SH-SY5Y (cell line): Measurements from ENCODE around the gene CGN.

Experiments
- GATA2 ChIP-seq: IDR thresholded peaks from 2 replicates; pipeline ENCODE4 v1.6.1; 2011; ENCODE audit warnings: mild to moderate bottlenecking, low read depth, low read length
- GATA3 ChIP-seq: IDR thresholded peaks from 2 replicates; pipeline ENCODE4 v1.6.1; 2011; ENCODE audit warnings: low read depth, mild to moderate bottlenecking, low read length, moderate library complexity

The CGN gene

GRCh38 chr1:151574575-151575529, 63.7 kb downstream of the CGN start:
- TF ChIP-seq GATA2: no peak
- no peak for TF ChIP-seq GATA3

- TF ChIP-seq GATA2 (no peak), GATA3 (no peak)
Observed at GRCh38 chr1:151577173-151577572, 66.0 kb downstream of the CGN start.

GRCh38 chr1:151578941-151579340, 67.8 kb downstream of the CGN start:
- no peak for TF ChIP-seq GATA3
- no peak for TF ChIP-seq GATA2

- TF ChIP-seq GATA3 (no peak), GATA2 (no peak)
Observed at GRCh38 chr1:151579436-151580225, 68.4 kb downstream of the CGN start.

GRCh38 chr1:151581451-151581850, 70.3 kb downstream of the CGN start:
- TF ChIP-seq GATA2 (no peak), GATA3 (no peak)

- TF ChIP-seq GATA2 (no peak), GATA3 (no peak)
Observed at GRCh38 chr1:151581921-151582320, 70.7 kb downstream of the CGN start.

- TF ChIP-seq GATA3 (no peak), GATA2 (no peak)
Observed at GRCh38 chr1:151583796-151584195, 72.6 kb downstream of the CGN start.

- TF ChIP-seq GATA2 (no peak), GATA3 (no peak)
Observed at GRCh38 chr1:151584278-151584677, 73.1 kb downstream of the CGN start.

GRCh38 chr1:151584780-151585179, 73.6 kb downstream of the CGN start:
- TF ChIP-seq GATA2 (no peak), GATA3 (no peak)

- no peak for TF ChIP-seq GATA3
- TF ChIP-seq GATA2: no peak
Observed at GRCh38 chr1:151585622-151586021, 74.4 kb downstream of the CGN start.
